Muscle of leg (tissue), 11 donors: Measurements from ENCODE around the gene CTDSP2. TPM values are rescaled to one million over a fixed set of nuclear protein-coding genes. Genes with fewer than 3 reads are reported as not detected.

Experiments used
- DNase-seq: peaks from one replicate; pipeline ENCODE4 v3.0.0; 2013
- H3K27ac ChIP-seq: one replicate; pipeline ENCODE4 v1.5.1; 2013; ENCODE audit warnings: mild to moderate bottlenecking, low read length, control low read depth
- H3K27me3 ChIP-seq: one replicate; pipeline ENCODE4 v1.6.1; 2013; ENCODE audit warnings: low read length; ENCODE audit not compliant: control insufficient read depth, insufficient read depth
- H3K36me3 ChIP-seq: one replicate; pipeline ENCODE4 v1.6.1; 2013; ENCODE audit warnings: low read length; ENCODE audit not compliant: control insufficient read depth, insufficient read depth
- H3K4me1 ChIP-seq: one replicate; pipeline ENCODE4 v1.6.1; 2013; ENCODE audit warnings: low read length; ENCODE audit not compliant: control insufficient read depth, insufficient read depth
- H3K4me3 ChIP-seq: one replicate; pipeline ENCODE4 v1.5.1; 2013; ENCODE audit warnings: low read length, control low read depth
- H3K9me3 ChIP-seq: replicated peaks from 2 replicates; pipeline ENCODE4 v1.6.1; 2013; ENCODE audit warnings: low read depth, low read length; ENCODE audit not compliant: control insufficient read depth
- WGBS: methylation state at CpG from one replicate; pipeline ENCODE4 v1.1.5; 2013; ENCODE audit warnings: missing lambda C conversion rate; ENCODE audit not compliant: insufficient coverage; 5-methylcytosine and 5-hydroxymethylcytosine counted together
- polyA plus RNA-seq, 8 donors: library from polyadenylated mRNA; unstranded; fragments of 120-200 nt; gene quantifications; one replicate each; pipeline versions ENCODE4 v1.2.1 to v1.2.3, GENCODE V29; 2013; ENCODE audit warnings: inconsistent platforms in 1 of 8, low replicate concordance in 1 of 8; ENCODE audit not compliant: insufficient read length in 8 of 8, insufficient read depth in 1 of 8
- total RNA-seq: library from RNA; stranded (reverse); fragments of 120-200 nt; gene quantifications from one replicate; pipeline ENCODE4 v1.2.4, GENCODE V29; 2013

The CTDSP2 gene
- total and polyA plus RNA-seq, 9 donors, result 94.3 to 215 (median 191) TPM

GRCh38 chr12:57836442-57837375 is 9.8 kb downstream of the CTDSP2 start:
- no peaks in the 10 kb centered on the region for H3K27me3 ChIP-seq
- peak; percentile 98 for DNase-seq
- H3K9me3 ChIP-seq, result no peaks in the 10 kb centered on the region
- peaks cover 14% of the 10 kb centered on the region for H3K36me3 ChIP-seq
- peak overlapping the region; percentile 88 for H3K27ac ChIP-seq
- peaks cover 96% of the 10 kb centered on the region for H3K4me1 ChIP-seq
- H3K4me3 ChIP-seq, result peak overlapping the region; percentile 35
- WGBS, result 3% methylated on average over 3 of the region's 13 CpGs

- H3K36me3 ChIP-seq, result peaks cover 17% of the 10 kb centered on the region
- no peaks in the 10 kb centered on the region for H3K27me3 ChIP-seq
- peak overlapping the region; percentile 88 for H3K27ac ChIP-seq
- no peak overlapping the region for H3K4me3 ChIP-seq
- H3K4me1 ChIP-seq, result peaks cover 94% of the 10 kb centered on the region
- WGBS, result 38% methylated on average over 4 of the region's 9 CpGs
- no peak for DNase-seq
- H3K9me3 ChIP-seq, result no peaks in the 10 kb centered on the region
Observed at GRCh38 chr12:57835366-57836288, 10.9 kb downstream of the CTDSP2 start.

GRCh38 chr12:57834086-57834876 is 12.2 kb downstream of the CTDSP2 start:
- no peak for DNase-seq
- Histone ChIP-seq H3K36me3 (peaks cover 29% of the 10 kb centered on the region), H3K27ac (no peak overlapping the region), H3K4me3 (no peak overlapping the region), H3K9me3 (no peaks in the 10 kb centered on the region), H3K4me1 (peaks cover 89% of the 10 kb centered on the region), H3K27me3 (no peaks in the 10 kb centered on the region)
- no CpG with 5 or more reads among the region's 1 CpG for WGBS

GRCh38 chr12:57833672-57834071 is 12.9 kb downstream of the CTDSP2 start:
- no peak for DNase-seq
- WGBS, result 50% methylated on average over 2 of the region's 3 CpGs
- Histone ChIP-seq H3K27ac (peak overlapping the region; percentile 59), H3K4me3 (no peak overlapping the region), H3K4me1 (peaks cover 83% of the 10 kb centered on the region), H3K36me3 (peaks cover 35% of the 10 kb centered on the region), H3K9me3 (no peaks in the 10 kb centered on the region), H3K27me3 (no peaks in the 10 kb centered on the region)

GRCh38 chr12:57832966-57833365 is 13.6 kb downstream of the CTDSP2 start:
- Histone ChIP-seq H3K27me3 (no peaks in the 10 kb centered on the region), H3K9me3 (no peaks in the 10 kb centered on the region), H3K36me3 (peaks cover 36% of the 10 kb centered on the region), H3K4me1 (peaks cover 76% of the 10 kb centered on the region), H3K4me3 (no peak overlapping the region), H3K27ac (peak overlapping the region; percentile 59)
- DNase-seq, result no peak
- 35% methylated on average over 6 of the region's 10 CpGs for WGBS

- no peak overlapping the region for H3K27ac ChIP-seq
- no peaks in the 10 kb centered on the region for H3K27me3 ChIP-seq
- no peak for DNase-seq
- H3K36me3 ChIP-seq, result peaks cover 58% of the 10 kb centered on the region
- H3K9me3 ChIP-seq, result no peaks in the 10 kb centered on the region
- no CpG with 5 or more reads among the region's 2 CpGs for WGBS
- H3K4me1 ChIP-seq, result peaks cover 53% of the 10 kb centered on the region
- H3K4me3 ChIP-seq, result no peak overlapping the region
Observed at GRCh38 chr12:57830393-57830792, 16.1 kb downstream of the CTDSP2 start.

GRCh38 chr12:57829025-57829777 is 17.3 kb downstream of the CTDSP2 start:
- H3K4me3 ChIP-seq, result no peak overlapping the region
- WGBS, result 70% methylated on average over 7 of the region's 10 CpGs
- H3K4me1 ChIP-seq, result peaks cover 42% of the 10 kb centered on the region
- H3K36me3 ChIP-seq, result peaks cover 68% of the 10 kb centered on the region
- H3K9me3 ChIP-seq, result no peaks in the 10 kb centered on the region
- no peak for DNase-seq
- H3K27ac ChIP-seq, result no peak overlapping the region
- H3K27me3 ChIP-seq, result no peaks in the 10 kb centered on the region

GRCh38 chr12:57826966-57827365 is 19.6 kb downstream of the CTDSP2 start:
- H3K27me3 ChIP-seq, result no peaks in the 10 kb centered on the region
- no peak overlapping the region for H3K4me3 ChIP-seq
- peaks cover 87% of the 10 kb centered on the region for H3K36me3 ChIP-seq
- no peaks in the 10 kb centered on the region for H3K9me3 ChIP-seq
- no peak overlapping the region for H3K27ac ChIP-seq
- no peak for DNase-seq
- no CpG with 5 or more reads among the region's 1 CpG for WGBS
- peaks cover 22% of the 10 kb centered on the region for H3K4me1 ChIP-seq

GRCh38 chr12:57826400-57826799 is 20.1 kb downstream of the CTDSP2 start:
- Histone ChIP-seq H3K27ac (no peak overlapping the region), H3K27me3 (no peaks in the 10 kb centered on the region), H3K4me3 (no peak overlapping the region), H3K4me1 (peaks cover 16% of the 10 kb centered on the region), H3K9me3 (no peaks in the 10 kb centered on the region), H3K36me3 (peaks cover 93% of the 10 kb centered on the region)
- no peak for DNase-seq
- WGBS, result 96% methylated on average over 2 of the region's 2 CpGs
